WTC11 (cell line): ENCODE results near the gene SUSD1. TPM values are rescaled to one million over a fixed set of nuclear protein-coding genes. Genes with fewer than 3 reads are reported as not detected.

Experiments
- ATAC-seq: fragments of 200-7000 bp; cut with Tn5 transposase; 2 replicates; pipeline ENCODE4 v1.10.0; 2021; ENCODE audit warnings: mild to moderate bottlenecking, moderate library complexity
- CTCF ChIA-PET: fragments of 300-600 bp; sonication (Branson Sonifier 250); formaldehyde crosslinking; loops from one replicate; lab custom pipeline; 2021; ENCODE audit warnings: antibody characterized with exemption; lab: Charles Lee
- POLR2A ChIA-PET: fragments of 350-600 bp; sonication (Branson Sonifier 250); formaldehyde crosslinking; loops from one replicate; lab custom pipeline; 2021; ENCODE audit warnings: antibody characterized with exemption; lab: Charles Lee
- DNase-seq: peaks from one replicate; pipeline ENCODE4 v3.0.0; 2021; ENCODE audit warnings: low spot score
- H3K27ac Mint-ChIP-seq: 2 replicates; pipeline ENCODE4 v1.8.0; 2021; ENCODE audit warnings: mixed read lengths
- H3K27me3 Mint-ChIP-seq: 2 replicates; pipeline ENCODE4 v1.8.0; 2021; ENCODE audit warnings: low read depth, mild to moderate bottlenecking, moderate library complexity, mixed read lengths
- H3K36me3 Mint-ChIP-seq: 2 replicates; pipeline ENCODE4 v1.8.0; 2021; ENCODE audit warnings: mixed read lengths
- H3K4me1 Mint-ChIP-seq: 2 replicates; pipeline ENCODE4 v1.8.0; 2022; ENCODE audit warnings: mixed read lengths
- H3K4me3 Mint-ChIP-seq: 2 replicates; pipeline ENCODE4 v1.8.0; 2021; ENCODE audit warnings: mild to moderate bottlenecking, moderate library complexity, mixed read lengths
- H3K9me3 Mint-ChIP-seq: 2 replicates; pipeline ENCODE4 v1.8.0; 2021; ENCODE audit warnings: mixed read lengths
- CBFB ChIP-seq: sonication (generic); formaldehyde crosslinking; IDR thresholded peaks from 2 replicates; pipeline ENCODE4 v1.8.1; 2022; ENCODE audit warnings: mild to moderate bottlenecking, low read depth, missing genetic modification reagents
- ERG ChIP-seq: fragments of 250-450 bp; sonication (Bioruptor Pico); IDR thresholded peaks from 2 replicates; pipeline ENCODE4 v1.8.0; 2021; ENCODE audit warnings: mild to moderate bottlenecking
- FOXK1 ChIP-seq: sonication (generic); formaldehyde crosslinking; IDR thresholded peaks from 2 replicates; pipeline ENCODE4 v1.8.0; 2022; ENCODE audit warnings: mild to moderate bottlenecking, moderate library complexity, missing genetic modification reagents
- HMGA2 ChIP-seq: fragments of 250-450 bp; sonication (Bioruptor Pico); IDR thresholded peaks from 2 replicates; pipeline ENCODE4 v1.4.0; 2021; ENCODE audit warnings: mild to moderate bottlenecking, moderate library complexity
- IRF2 ChIP-seq: sonication (generic); formaldehyde crosslinking; IDR thresholded peaks from 2 replicates; pipeline ENCODE4 v1.8.0; 2022; ENCODE audit warnings: low read depth, missing genetic modification reagents, borderline replicate concordance
- NFE2L1 ChIP-seq: sonication (generic); formaldehyde crosslinking; IDR thresholded peaks from 2 replicates; pipeline ENCODE4 v1.8.1; 2023; ENCODE audit warnings: missing genetic modification reagents
- RELA ChIP-seq: sonication (generic); formaldehyde crosslinking; IDR thresholded peaks from 2 replicates; pipeline ENCODE4 v1.8.1; 2022; ENCODE audit warnings: missing genetic modification reagents, mild to moderate bottlenecking, borderline replicate concordance
- STAT6 ChIP-seq: sonication (generic); formaldehyde crosslinking; conservative IDR thresholded peaks from 2 replicates; pipeline ENCODE4 v1.8.1; 2023; ENCODE audit warnings: mild to moderate bottlenecking, low read depth, missing genetic modification reagents, moderate library complexity
- TCF7 ChIP-seq: sonication (generic); formaldehyde crosslinking; IDR thresholded peaks from 2 replicates; pipeline ENCODE4 v1.8.0; 2022; ENCODE audit warnings: mild to moderate bottlenecking, low read depth, missing genetic modification reagents, moderate library complexity
- TEAD4 ChIP-seq: sonication (generic); formaldehyde crosslinking; IDR thresholded peaks from 2 replicates; pipeline ENCODE4 v1.8.0; 2022; ENCODE audit warnings: mild to moderate bottlenecking, missing genetic modification reagents
- ZBTB43 ChIP-seq: sonication (generic); formaldehyde crosslinking; IDR thresholded peaks from 2 replicates; pipeline ENCODE4 v1.8.1; 2023; ENCODE audit warnings: mild to moderate bottlenecking, missing genetic modification reagents
- total RNA-seq: library from RNA; stranded (reverse); gene quantifications from 3 replicates; pipeline ENCODE4 v1.2.3, GENCODE V29; 2021
- TF ChIP-seq, protein P1 (sequence below): sonication (generic); formaldehyde crosslinking; IDR thresholded peaks from 2 replicates; pipeline ENCODE4 v1.8.0; 2023; ENCODE audit warnings: mild to moderate bottlenecking, missing genetic modification reagents
- TF ChIP-seq, protein P2 (sequence below): sonication (generic); formaldehyde crosslinking; IDR thresholded peaks from 2 replicates; pipeline ENCODE4 v1.8.1; 2023; ENCODE audit warnings: mild to moderate bottlenecking, missing genetic modification reagents, moderate library complexity

SUSD1 gene
- total RNA-seq, 1 experiment from 2014 or later = 5.1 TPM

DNA sequence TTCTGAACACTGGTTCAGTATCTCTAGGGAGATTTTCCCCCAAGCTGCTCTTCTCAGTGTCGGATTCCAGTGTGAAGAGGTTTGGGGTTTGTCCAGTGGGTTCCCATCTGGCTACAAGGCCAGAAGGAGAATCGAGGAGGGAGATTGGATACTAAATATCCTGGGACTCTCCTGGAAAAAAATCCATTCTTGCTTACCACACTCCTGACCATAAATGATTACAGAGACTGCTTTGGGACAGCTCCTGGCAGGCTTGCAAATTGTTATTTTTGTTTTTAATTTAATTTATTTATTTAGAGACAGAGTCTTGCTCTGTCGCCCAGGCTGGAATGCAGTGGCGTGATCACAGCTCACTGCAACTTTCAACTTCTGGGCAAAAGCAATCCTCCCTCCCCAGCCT, 4.7 kb upstream of the SUSD1 start:
- CTCF ChIA-PET = no interaction called here

DNA sequence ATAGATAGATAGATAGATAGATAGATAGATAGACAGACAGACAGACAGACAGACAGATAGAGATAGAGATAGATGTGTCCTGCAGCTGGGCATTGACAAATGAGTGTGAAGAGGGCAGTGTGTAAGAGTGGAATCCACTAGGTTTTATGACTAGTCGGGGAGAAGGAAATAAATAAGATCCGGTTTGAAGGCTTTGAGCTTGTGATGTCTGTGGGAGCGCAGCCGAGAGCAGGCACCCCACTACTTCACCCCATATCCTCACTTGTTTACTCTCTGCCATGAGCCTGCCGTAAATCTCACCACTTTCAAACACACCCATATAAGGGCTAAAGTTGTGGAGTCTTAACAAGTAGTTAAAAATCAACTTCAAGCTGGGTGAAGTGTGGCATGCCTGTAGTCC, 1.4 kb upstream of the SUSD1 start:
- H3K4me3 Mint-ChIP-seq = peak overlapping the region; percentile 89; the same call in 1 of the 2 replicates
- H3K36me3 Mint-ChIP-seq = no peaks in the 10 kb centered on the region
- H3K27me3 Mint-ChIP-seq = peaks cover 40% of the 10 kb centered on the region
- CTCF ChIA-PET = interaction anchor here (1.4 kb wide), 1 partner anchor 79 kb away, joined by 4 read pairs; no protein-coding TSS in a partner anchor
- peaks cover 38% of the 10 kb centered on the region for H3K4me1 Mint-ChIP-seq
- H3K9me3 Mint-ChIP-seq = no peaks in the 10 kb centered on the region
- POLR2A ChIA-PET = interaction anchor here (0.6 kb wide), 1 partner anchor 16 kb away, joined by 3 read pairs; no protein-coding TSS in a partner anchor
- ATAC-seq (no peak), DNase-seq (no peak)
- H3K27ac Mint-ChIP-seq = no peak overlapping the region
- TF ChIP-seq STAT6 (CRISPR knock-in tag) = no peak
- no peak for TF ChIP-seq RELA (CRISPR knock-in tag)
- no peak for TF ChIP-seq HMGA2 (CRISPR knock-in tag)
- TF ChIP-seq ERG (CRISPR knock-in tag) = no peak
- no peak for TF ChIP-seq TEAD4 (CRISPR knock-in tag)
- TF ChIP-seq IRF2 (CRISPR knock-in tag) = no peak
- TF ChIP-seq ZBTB43 (CRISPR knock-in tag) = no peak
- TF ChIP-seq CBFB (CRISPR knock-in tag) = no peak

More for the DNA sequence above, 4.7 kb upstream of the SUSD1 start:
- Mint-ChIP-seq H3K36me3 (peaks cover 12% of the 10 kb centered on the region), H3K4me3 (no peak overlapping the region), H3K27me3 (peaks cover 28% of the 10 kb centered on the region), H3K4me1 (peaks cover 28% of the 10 kb centered on the region), H3K27ac (no peak overlapping the region), H3K9me3 (peaks cover 14% of the 10 kb centered on the region)
- TF ChIP-seq TCF7 (CRISPR knock-in tag) (no peak), FOXK1 (CRISPR knock-in tag) (no peak), NFE2L1 (CRISPR knock-in tag) (no peak)
- TF ChIP-seq, protein P1, sequence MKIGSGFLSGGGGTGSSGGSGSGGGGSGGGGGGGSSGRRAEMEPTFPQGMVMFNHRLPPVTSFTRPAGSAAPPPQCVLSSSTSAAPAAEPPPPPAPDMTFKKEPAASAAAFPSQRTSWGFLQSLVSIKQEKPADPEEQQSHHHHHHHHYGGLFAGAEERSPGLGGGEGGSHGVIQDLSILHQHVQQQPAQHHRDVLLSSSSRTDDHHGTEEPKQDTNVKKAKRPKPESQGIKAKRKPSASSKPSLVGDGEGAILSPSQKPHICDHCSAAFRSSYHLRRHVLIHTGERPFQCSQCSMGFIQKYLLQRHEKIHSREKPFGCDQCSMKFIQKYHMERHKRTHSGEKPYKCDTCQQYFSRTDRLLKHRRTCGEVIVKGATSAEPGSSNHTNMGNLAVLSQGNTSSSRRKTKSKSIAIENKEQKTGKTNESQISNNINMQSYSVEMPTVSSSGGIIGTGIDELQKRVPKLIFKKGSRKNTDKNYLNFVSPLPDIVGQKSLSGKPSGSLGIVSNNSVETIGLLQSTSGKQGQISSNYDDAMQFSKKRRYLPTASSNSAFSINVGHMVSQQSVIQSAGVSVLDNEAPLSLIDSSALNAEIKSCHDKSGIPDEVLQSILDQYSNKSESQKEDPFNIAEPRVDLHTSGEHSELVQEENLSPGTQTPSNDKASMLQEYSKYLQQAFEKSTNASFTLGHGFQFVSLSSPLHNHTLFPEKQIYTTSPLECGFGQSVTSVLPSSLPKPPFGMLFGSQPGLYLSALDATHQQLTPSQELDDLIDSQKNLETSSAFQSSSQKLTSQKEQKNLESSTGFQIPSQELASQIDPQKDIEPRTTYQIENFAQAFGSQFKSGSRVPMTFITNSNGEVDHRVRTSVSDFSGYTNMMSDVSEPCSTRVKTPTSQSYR = no peak
- TF ChIP-seq, protein P2, sequence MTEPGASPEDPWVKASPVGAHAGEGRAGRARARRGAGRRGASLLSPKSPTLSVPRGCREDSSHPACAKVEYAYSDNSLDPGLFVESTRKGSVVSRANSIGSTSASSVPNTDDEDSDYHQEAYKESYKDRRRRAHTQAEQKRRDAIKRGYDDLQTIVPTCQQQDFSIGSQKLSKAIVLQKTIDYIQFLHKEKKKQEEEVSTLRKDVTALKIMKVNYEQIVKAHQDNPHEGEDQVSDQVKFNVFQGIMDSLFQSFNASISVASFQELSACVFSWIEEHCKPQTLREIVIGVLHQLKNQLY (CRISPR knock-in tag) = no peak
- ATAC-seq = no peak
- POLR2A ChIA-PET = interaction anchor here (0.6 kb wide), 1 partner anchor 67 kb away, joined by 3 read pairs; no protein-coding TSS in a partner anchor
- no peak for DNase-seq
